Measurements from ENCODE around the gene PLEKHG1.

DNA sequence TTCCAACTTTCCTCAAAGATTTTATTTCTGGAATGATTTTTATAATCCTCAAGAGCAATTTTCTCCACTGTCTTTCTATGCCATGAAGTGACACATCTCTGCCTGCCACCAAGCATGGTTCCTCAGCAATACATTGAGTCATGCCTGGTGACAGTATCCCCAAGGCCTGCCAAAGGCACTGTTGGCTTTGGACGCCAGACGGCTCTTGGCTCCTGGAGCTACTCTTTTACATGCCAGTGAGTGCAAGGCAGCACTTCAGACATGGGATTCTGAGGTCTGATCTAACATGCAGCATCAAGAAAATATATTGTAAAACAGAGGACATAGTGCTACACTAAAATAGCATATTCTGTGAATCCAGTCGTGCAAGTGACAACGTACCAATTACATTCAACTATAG lies 20.1 kb upstream of the PLEKHG1 start:
- TF ChIP-seq, protein P1, sequence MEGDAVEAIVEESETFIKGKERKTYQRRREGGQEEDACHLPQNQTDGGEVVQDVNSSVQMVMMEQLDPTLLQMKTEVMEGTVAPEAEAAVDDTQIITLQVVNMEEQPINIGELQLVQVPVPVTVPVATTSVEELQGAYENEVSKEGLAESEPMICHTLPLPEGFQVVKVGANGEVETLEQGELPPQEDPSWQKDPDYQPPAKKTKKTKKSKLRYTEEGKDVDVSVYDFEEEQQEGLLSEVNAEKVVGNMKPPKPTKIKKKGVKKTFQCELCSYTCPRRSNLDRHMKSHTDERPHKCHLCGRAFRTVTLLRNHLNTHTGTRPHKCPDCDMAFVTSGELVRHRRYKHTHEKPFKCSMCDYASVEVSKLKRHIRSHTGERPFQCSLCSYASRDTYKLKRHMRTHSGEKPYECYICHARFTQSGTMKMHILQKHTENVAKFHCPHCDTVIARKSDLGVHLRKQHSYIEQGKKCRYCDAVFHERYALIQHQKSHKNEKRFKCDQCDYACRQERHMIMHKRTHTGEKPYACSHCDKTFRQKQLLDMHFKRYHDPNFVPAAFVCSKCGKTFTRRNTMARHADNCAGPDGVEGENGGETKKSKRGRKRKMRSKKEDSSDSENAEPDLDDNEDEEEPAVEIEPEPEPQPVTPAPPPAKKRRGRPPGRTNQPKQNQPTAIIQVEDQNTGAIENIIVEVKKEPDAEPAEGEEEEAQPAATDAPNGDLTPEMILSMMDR (IDR thresholded peaks at IDR 0.05; ENCODE audit: low read depth, low read length, poor library complexity, severe bottlenecking): no peak
- no peak for TF ChIP-seq EZH2phosphoT487 (IDR thresholded peaks at IDR 0.05; ENCODE audit: borderline replicate concordance, low read length)
